Activated CD8-positive, alpha-beta memory T cell treated with anti-CD3 and anti-CD28 coated beads for 48 hours (primary cell): ENCODE results near the gene FBN3.
"Not testable (repeated sequence)": the region's sequence is repeated elsewhere in the genome, so short reads cannot be mapped to it uniquely, and the experiment has no call there.

Source experiments
- DNase-seq, 3 experiments: peaks; one replicate each; pipeline ENCODE4 v3.0.0-alpha.2; 2020; ENCODE audit warnings: low read depth in 2 of 3, low spot score in 2 of 3

FBN3 gene

DNA sequence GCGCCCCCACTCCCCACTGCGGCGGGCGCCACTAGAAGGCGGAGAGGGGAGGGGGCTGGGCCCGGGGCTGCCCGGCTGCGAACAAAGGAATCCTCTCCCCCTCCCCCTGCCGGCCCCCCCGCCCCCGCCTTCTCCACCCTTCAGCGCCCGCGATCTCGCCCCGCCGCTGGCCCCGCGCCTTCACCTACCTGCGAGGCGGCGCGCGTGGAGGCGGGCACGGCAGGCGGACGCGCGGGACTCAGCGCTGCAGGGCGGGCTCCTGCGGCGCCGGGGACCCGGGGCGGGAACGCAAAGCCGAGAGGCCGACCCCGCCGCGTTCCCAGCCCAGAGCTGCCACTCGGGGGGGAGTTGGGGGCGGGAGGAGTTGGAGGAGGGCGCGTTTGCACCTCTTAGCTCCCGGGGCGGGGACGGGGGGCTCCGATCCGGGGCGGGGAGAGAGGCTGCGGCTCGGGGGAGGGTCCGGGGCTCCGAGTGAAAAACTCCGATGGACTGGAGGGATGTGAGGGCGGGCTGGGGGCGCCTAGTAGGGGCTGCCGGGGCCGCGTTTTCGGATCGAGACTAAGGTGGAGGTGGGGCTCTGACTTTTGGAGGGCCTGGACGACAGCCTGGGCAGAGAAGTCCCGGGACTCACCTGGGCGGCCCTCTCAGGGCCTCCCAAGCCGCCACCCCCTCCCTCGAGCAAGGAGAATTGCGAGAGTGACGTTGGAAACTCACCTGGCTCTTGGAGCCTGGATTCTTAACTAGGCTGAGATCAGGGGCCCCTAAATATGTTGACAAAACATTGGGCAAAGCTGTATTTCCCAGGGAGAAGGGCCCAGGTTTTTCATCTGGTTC, at the start of gene FBN3:
Gene FBN3, minus strand, starts transcription at position 332 of the 834 bp plus-strand sequence. CDS start 2,112 bp downstream, outside the sequence.
- DNase-seq = no peak

GRCh38 chr19:8196271-8196927, 47.0 kb upstream of the FBN3 start:
- DNase-seq = no peak

- DNase-seq = no peak
Measured at GRCh38 chr19:8194528-8195267, 45.3 kb upstream of the FBN3 start.

- DNase-seq = no peak
Measured at GRCh38 chr19:8192221-8192820, 42.9 kb upstream of the FBN3 start.

DNA sequence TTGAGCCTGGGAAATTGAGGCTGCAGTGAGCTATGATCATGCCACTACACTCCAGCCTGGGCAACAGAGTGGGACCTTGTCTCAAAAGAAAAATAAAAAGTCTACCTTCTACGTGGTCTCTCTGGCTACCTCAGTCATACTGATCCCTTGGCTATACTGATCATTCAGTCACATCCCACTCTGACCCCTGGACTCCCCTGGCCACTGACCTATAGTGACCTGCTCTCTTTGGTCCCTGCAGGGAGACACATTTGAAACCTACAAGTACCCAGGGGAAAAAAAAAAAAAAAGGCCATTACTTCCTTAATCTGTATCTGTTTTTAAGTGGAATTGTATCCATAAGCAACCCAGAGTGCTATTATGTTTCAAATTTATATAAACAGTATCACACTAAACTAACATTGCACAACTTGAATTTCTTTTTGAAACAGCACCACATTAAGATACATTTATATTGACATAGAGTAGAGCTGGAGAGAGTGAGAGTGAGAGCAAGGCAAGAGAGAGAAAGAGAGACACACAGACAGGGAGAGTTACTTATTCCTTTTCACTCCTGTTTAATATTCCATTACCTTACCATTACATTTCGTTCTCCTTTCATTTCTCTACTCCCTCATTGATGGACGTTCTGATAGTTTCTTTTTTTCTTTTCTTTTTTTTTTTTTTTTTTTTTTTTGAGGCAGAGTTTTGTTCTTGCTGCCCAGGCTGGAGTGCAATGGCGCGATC, 36.1 kb upstream of the FBN3 start:
- DNase-seq = no peak

DNA sequence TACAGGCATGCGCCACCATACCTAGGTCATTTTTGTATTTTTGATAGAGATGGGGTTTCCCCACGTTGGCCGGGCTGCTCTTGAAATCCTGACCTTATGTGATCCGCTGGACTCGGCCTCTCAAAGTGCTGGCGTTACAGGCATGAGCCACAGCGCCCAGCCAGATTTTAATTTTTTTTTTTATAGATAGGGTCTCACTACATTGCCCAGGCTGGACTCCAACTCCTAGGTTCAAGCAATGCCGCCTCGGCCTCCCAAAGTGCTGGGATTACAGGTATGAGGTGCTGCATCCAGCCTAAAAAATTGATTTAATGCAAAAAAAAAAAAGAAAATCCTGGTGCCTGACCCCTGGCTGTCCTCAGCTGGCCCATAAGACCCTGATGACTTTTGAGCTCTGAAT, 34.9 kb upstream of the FBN3 start:
- no peak for DNase-seq

- DNase-seq = no peak
Measured at GRCh38 chr19:8180018-8180417, 30.6 kb upstream of the FBN3 start.

DNA sequence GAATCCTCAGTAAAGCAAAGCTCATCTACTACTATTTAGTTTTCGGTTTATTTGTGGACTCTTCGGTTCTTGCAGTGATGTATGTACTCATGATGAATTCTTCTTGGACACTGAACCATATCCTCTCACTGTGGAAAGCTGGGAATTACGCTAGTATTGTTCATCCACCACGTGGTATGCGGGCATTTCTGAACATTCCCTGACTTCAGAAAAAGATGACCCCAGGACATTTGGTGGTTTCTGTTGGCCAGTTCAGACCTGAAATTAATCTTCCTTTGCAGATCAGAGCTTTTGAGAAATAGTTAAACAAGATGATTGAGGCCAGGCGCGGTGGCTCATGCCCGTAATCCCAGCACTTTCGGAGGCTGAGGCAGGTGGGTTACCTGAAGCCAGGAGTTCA, 25.3 kb upstream of the FBN3 start:
- no peak for DNase-seq

DNA sequence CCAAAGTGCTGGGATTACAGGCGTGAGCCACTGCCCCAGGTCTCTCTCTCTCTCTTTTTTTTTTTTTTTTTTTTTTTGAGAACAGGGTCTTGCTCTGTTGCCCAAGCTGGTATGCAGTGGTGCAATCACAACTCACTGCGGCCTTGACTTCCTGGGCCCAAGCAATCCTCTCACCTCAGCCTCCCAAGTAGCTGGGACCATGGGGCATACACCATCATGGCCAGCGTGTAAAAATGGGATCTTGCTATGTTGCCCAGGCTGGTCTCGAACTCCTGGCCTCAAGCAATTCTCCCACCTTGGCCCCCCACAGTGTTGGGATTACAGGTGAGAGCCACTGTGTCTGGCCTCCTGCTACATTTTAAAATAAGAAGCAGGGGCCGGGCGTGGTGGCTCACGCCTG, 19.1 kb upstream of the FBN3 start:
- no peak for DNase-seq

GRCh38 chr19:8167985-8168384, 18.6 kb upstream of the FBN3 start:
- no peak for DNase-seq

GRCh38 chr19:8163759-8164158, 14.4 kb upstream of the FBN3 start:
- DNase-seq = no peak

DNA sequence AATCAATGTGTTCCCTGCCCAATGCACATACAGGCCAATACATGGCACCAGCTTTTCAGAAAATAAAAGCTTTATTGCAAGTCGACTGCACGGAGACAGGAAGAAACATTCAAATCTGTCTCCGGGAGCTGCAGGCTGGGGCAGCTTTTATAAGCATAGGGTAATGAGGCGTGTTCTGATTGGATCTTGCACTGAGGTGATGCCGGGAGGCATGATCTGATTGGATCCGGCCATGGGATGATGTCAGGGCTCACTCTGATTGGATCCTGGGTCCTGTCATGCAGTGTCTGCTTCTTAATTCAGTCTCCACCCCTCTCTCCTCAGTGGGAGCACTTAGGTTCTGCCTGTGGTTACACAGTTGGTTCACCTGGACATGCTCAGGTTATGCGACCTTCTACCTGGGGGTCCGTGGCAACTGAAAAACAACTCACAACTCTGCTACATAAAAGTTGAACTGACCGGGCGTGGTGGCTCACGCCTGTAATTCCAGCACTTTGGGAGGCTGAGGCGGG, 11.8 kb upstream of the FBN3 start:
- DNase-seq = no peak

GRCh38 chr19:8159322-8159721, 9.9 kb upstream of the FBN3 start:
- DNase-seq = not testable (repeated sequence)

DNA sequence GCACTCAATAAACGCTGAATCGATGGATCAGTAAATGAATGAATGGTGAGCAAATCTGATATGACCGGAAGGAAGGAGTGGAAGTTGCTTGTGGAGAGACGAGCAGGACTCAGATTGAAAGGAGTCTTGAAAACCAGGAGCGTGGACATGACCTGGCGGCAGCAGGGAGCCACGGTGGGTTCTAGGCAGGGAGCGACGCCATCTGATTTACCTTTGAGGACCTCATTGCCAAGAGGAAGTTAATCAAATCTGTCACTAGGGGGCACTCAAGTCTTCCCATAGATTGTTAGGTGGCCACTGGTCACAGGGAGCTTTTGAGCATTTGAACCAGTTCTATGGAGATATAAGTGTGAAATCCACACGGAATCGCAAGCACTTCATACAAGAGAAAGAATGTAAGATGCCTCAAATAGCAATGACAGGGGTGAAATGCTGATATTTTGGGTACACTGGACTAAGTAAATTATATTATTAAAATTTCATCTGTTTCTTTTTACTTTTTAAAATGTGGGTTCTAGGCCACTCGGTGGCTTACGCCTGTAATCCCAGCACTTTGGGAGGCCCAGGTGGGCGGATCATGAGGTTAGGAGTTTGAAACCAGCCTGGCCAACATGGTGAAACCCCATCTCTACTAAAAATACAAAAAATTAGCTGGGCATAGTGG, 9.2 kb upstream of the FBN3 start:
- no peak for DNase-seq

GRCh38 chr19:8155318-8155717, 5.9 kb upstream of the FBN3 start:
- DNase-seq = no peak

DNA sequence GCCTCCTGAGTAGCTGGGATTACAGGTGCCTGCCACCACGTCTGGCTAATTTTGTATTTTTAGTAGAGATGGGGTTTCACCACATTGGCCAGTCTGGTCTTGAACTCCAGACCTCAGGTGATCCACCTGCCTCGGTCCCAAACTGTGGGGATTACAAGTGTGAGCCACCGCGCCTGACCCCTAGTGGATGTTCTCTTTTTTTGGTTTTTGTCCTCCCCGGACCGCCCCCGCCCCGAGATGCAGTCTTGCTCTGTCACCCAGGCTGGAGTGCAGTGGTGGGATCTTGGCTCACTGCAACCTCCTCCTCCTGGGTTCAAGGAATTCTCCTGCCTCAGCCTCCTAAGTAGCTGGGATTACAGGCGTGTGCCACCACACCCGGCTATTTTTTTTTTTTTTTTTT, 4.6 kb upstream of the FBN3 start:
- DNase-seq = peak in 1 of 3 experiments; percentile 14

DNA sequence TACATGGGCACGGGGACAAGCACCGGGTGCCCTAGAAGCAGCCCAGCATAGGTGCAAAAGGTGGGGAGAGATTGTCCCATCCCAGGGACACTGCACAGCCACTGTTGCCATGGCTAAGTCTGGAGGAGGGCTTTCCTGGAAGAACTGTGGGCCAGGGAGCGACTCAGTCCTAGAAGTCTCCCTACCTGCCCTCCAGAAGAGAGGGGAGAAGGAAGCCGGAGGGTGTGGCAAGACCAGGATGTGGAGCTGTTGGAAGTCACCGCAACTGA, 2.3 kb upstream of the FBN3 start:
- DNase-seq = no peak

DNA sequence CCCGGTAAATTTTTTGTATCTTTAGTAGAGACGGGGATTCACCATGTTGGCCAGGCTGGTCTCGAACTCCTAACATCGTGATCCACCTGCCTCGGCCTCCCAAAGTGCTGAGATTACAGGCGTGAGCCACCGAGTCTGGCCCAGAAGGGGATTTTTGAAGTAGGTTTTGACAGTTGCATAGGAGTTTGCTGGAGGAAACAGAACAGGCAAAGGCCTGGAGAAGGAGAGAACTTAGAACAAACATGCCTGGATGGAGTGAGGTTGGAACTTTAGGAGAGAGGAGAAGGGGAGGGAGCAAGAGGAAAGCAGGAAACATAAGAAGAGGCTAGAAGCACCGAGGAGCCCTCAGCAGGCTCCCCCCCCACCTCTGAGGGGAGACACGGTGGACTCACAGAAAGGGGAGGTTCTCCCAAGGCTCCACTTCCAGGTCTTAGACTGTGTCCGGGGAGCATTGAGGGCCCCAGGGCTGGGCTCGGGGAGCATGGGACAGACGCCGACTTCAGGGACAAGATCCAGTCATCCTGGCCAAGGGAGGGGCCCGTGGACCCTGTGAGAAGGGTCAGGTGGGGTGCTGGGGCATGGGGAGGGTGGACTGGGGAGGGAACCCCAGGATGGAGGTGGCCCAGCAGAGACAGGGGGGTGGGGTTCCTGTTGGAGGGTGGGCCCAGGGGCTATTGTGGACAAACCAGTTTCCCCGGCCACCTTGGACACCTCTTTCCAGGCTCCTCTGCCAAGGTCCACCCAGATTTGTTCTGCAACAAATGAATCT, 1.8 kb upstream of the FBN3 start:
- DNase-seq = no peak

DNA sequence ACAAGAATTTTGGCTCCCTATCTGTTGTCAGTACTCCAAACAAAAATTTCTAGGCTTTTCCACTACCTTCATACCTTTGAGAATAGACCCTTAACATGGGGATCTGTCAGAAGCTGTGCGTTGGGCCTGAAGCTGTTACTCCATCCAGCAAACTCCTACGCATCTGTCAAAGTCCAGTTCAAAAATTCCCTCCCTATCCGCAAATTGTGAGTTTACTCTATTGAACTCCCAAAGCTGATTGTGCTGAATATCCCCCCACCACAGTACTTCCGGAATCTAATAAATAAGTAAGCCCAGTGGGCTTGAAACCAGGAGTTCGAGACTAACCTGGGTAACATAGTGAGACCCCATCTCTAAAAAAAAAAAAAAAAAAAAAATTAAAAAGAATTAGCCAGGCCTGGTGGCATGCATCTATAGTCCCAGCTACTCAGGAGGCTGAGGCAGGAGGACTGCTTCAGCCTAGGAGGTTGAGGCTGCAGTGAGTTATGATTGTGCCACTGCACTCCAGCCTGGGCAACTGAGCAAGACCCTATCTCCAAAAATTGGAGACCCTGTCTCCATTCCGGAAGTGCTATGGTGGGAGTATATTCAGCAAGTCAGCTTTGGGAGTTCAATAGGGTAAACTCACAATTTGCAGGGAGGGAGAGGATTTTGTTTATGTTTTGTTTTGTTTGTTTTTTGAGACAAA, 930 bp upstream of the FBN3 start:
- DNase-seq = no peak
